T-helper 17 cell (primary cell): Measurements from ENCODE around the gene ATXN7L1. TPM values are rescaled to one million over a fixed set of nuclear protein-coding genes. Genes with fewer than 3 reads are reported as not detected.
"Not testable (repeated sequence)": the region's sequence is repeated elsewhere in the genome, so short reads cannot be mapped to it uniquely, and the experiment has no call there.

ENCODE experiments used
- ATAC-seq: fragments of 150-1000 bp; cut with Tn5 transposase; 2 replicates; pipeline ENCODE4 v1.10.0; 2021; ENCODE audit warnings: mild to moderate bottlenecking, moderate library complexity
- DNase-seq, 3 donors: peaks; one replicate each; pipeline versions ENCODE4 v3.0.0 to v3.0.0-alpha.2; 2020 to 2021
- H3K9me3 ChIP-seq: one replicate; pipeline ENCODE4 v1.7.0; 2013; ENCODE audit warnings: low read length, mild to moderate bottlenecking; ENCODE audit not compliant: control insufficient read depth, poor library complexity, severe bottlenecking
- H3K27ac Mint-ChIP-seq: one replicate; pipeline ENCODE4 v1.8.0; 2022; ENCODE audit warnings: mild to moderate bottlenecking, moderate library complexity, mixed read lengths
- H3K27me3 Mint-ChIP-seq: one replicate; pipeline ENCODE4 v1.8.0; 2022; ENCODE audit warnings: mixed read lengths
- H3K36me3 Mint-ChIP-seq: one replicate; pipeline ENCODE4 v1.8.0; 2022; ENCODE audit warnings: low read depth, mixed read lengths
- H3K4me1 Mint-ChIP-seq: one replicate; pipeline ENCODE4 v1.8.0; 2022; ENCODE audit warnings: mild to moderate bottlenecking, mixed read lengths
- H3K4me3 Mint-ChIP-seq: one replicate; pipeline ENCODE4 v1.8.0; 2022; ENCODE audit warnings: mild to moderate bottlenecking, moderate library complexity, mixed read lengths
- total RNA-seq, 4 donors: library from RNA in 2 of 4; stranded (reverse) in 2 of 4; gene quantifications; one replicate each; pipeline ENCODE4 v1.2.3 and lab custom pipeline; 2022 to 2026

Gene ATXN7L1
- total RNA-seq, 2 donors from 2014 or later: 36.6 to 45.7 TPM

- H3K9me3 ChIP-seq: no peaks in the 10 kb centered on the region
- no peak overlapping the region for H3K27ac Mint-ChIP-seq
- H3K27me3 Mint-ChIP-seq: no peaks in the 10 kb centered on the region
- no peaks in the 10 kb centered on the region for H3K4me1 Mint-ChIP-seq
- no peak overlapping the region for H3K4me3 Mint-ChIP-seq
- DNase-seq (no peak), ATAC-seq (no peak)
- H3K36me3 Mint-ChIP-seq: no peaks in the 10 kb centered on the region
Measured at GRCh38 chr7:105728028-105728427, 148.4 kb downstream of the ATXN7L1 start.

- DNase-seq (no peak), ATAC-seq (no peak)
- no peaks in the 10 kb centered on the region for H3K36me3 Mint-ChIP-seq
- H3K9me3 ChIP-seq: no peaks in the 10 kb centered on the region
- H3K4me3 Mint-ChIP-seq: no peak overlapping the region
- no peaks in the 10 kb centered on the region for H3K4me1 Mint-ChIP-seq
- no peak overlapping the region for H3K27ac Mint-ChIP-seq
- no peaks in the 10 kb centered on the region for H3K27me3 Mint-ChIP-seq
Measured at GRCh38 chr7:105724688-105725087, 151.7 kb downstream of the ATXN7L1 start.

- H3K4me1 Mint-ChIP-seq: peaks cover under 1% of the 10 kb centered on the region
- DNase-seq (no peak), ATAC-seq (no peak)
- no peak overlapping the region for H3K27ac Mint-ChIP-seq
- H3K4me3 Mint-ChIP-seq: no peak overlapping the region
- no peaks in the 10 kb centered on the region for H3K9me3 ChIP-seq
- no peaks in the 10 kb centered on the region for H3K27me3 Mint-ChIP-seq
- no peaks in the 10 kb centered on the region for H3K36me3 Mint-ChIP-seq
Measured at GRCh38 chr7:105723572-105723971, 152.8 kb downstream of the ATXN7L1 start.

GRCh38 chr7:105721571-105722104 lies 154.8 kb downstream of the ATXN7L1 start:
- no peak for DNase-seq
- Mint-ChIP-seq H3K4me3 (no peak overlapping the region), H3K27ac (no peak overlapping the region), H3K36me3 (no peaks in the 10 kb centered on the region), H3K27me3 (no peaks in the 10 kb centered on the region), H3K4me1 (peaks cover 6% of the 10 kb centered on the region)
- no peak for ATAC-seq
- H3K9me3 ChIP-seq: no peaks in the 10 kb centered on the region

GRCh38 chr7:105719919-105720318 lies 156.5 kb downstream of the ATXN7L1 start:
- peaks cover 6% of the 10 kb centered on the region for H3K4me1 Mint-ChIP-seq
- no peak for DNase-seq

GRCh38 chr7:105719395-105719794 lies 157.0 kb downstream of the ATXN7L1 start:
- Mint-ChIP-seq H3K4me3 (no peak overlapping the region), H3K27me3 (no peaks in the 10 kb centered on the region), H3K36me3 (no peaks in the 10 kb centered on the region), H3K4me1 (peaks cover 6% of the 10 kb centered on the region), H3K27ac (no peak overlapping the region)
- DNase-seq (no peak), ATAC-seq (no peak)
- H3K9me3 ChIP-seq: no peaks in the 10 kb centered on the region

More at GRCh38 chr7:105719919-105720318, 156.5 kb downstream of the ATXN7L1 start:
- H3K27me3 Mint-ChIP-seq: no peaks in the 10 kb centered on the region
- no peak overlapping the region for H3K4me3 Mint-ChIP-seq
- H3K9me3 ChIP-seq: no peaks in the 10 kb centered on the region
- no peak overlapping the region for H3K27ac Mint-ChIP-seq
- H3K36me3 Mint-ChIP-seq: no peaks in the 10 kb centered on the region
- ATAC-seq: no peak

- Mint-ChIP-seq H3K4me3 (no peak overlapping the region), H3K27me3 (no peaks in the 10 kb centered on the region), H3K27ac (peak overlapping the region; percentile 51), H3K4me1 (peaks cover 6% of the 10 kb centered on the region), H3K36me3 (no peaks in the 10 kb centered on the region)
- ATAC-seq (no peak), DNase-seq (no peak)
- H3K9me3 ChIP-seq: no peaks in the 10 kb centered on the region
Measured at GRCh38 chr7:105718511-105718925, 157.9 kb downstream of the ATXN7L1 start.

- no peaks in the 10 kb centered on the region for H3K27me3 Mint-ChIP-seq
- no peaks in the 10 kb centered on the region for H3K36me3 Mint-ChIP-seq
- no peak overlapping the region for H3K4me3 Mint-ChIP-seq
- ATAC-seq (no peak), DNase-seq (no peak)
- H3K9me3 ChIP-seq: peaks cover 5% of the 10 kb centered on the region
- no peak overlapping the region for H3K27ac Mint-ChIP-seq
- H3K4me1 Mint-ChIP-seq: peaks cover 6% of the 10 kb centered on the region
Measured at GRCh38 chr7:105715528-105715927, 160.9 kb downstream of the ATXN7L1 start.

GRCh38 chr7:105713488-105714465 lies 162.6 kb downstream of the ATXN7L1 start:
- peaks cover 2% of the 10 kb centered on the region for H3K36me3 Mint-ChIP-seq
- no peak overlapping the region for H3K27ac Mint-ChIP-seq
- no peak overlapping the region for H3K4me3 Mint-ChIP-seq
- H3K4me1 Mint-ChIP-seq: peaks cover 9% of the 10 kb centered on the region
- H3K9me3 ChIP-seq: peaks cover 5% of the 10 kb centered on the region
- ATAC-seq (no peak), DNase-seq (no peak)
- no peaks in the 10 kb centered on the region for H3K27me3 Mint-ChIP-seq

- Mint-ChIP-seq H3K27me3 (no peaks in the 10 kb centered on the region), H3K27ac (no peak overlapping the region), H3K4me1 (peaks cover 8% of the 10 kb centered on the region), H3K4me3 (no peak overlapping the region), H3K36me3 (peaks cover 2% of the 10 kb centered on the region)
- ATAC-seq (no peak), DNase-seq (no peak)
- H3K9me3 ChIP-seq: peaks cover 5% of the 10 kb centered on the region
Measured at GRCh38 chr7:105712877-105713276, 163.5 kb downstream of the ATXN7L1 start.

GRCh38 chr7:105711726-105712402 lies 164.5 kb downstream of the ATXN7L1 start:
- Mint-ChIP-seq H3K4me1 (peaks cover 17% of the 10 kb centered on the region), H3K4me3 (no peak overlapping the region), H3K36me3 (peaks cover 2% of the 10 kb centered on the region), H3K27me3 (no peaks in the 10 kb centered on the region), H3K27ac (no peak overlapping the region)
- H3K9me3 ChIP-seq: peaks cover 5% of the 10 kb centered on the region
- no peak for ATAC-seq
- no peak for DNase-seq

GRCh38 chr7:105710720-105711119 lies 165.7 kb downstream of the ATXN7L1 start:
- not testable (repeated sequence) for H3K27ac Mint-ChIP-seq, H3K9me3 ChIP-seq, H3K36me3 Mint-ChIP-seq, ATAC-seq, DNase-seq, H3K27me3 Mint-ChIP-seq, H3K4me3 Mint-ChIP-seq
- peaks cover 17% of the 10 kb centered on the region for H3K4me1 Mint-ChIP-seq

- peaks cover 2% of the 10 kb centered on the region for H3K36me3 Mint-ChIP-seq
- H3K27ac Mint-ChIP-seq: no peak overlapping the region
- no peak overlapping the region for H3K4me3 Mint-ChIP-seq
- H3K9me3 ChIP-seq: peaks cover 5% of the 10 kb centered on the region
- ATAC-seq: no peak
- no peak for DNase-seq
- peaks cover 17% of the 10 kb centered on the region for H3K4me1 Mint-ChIP-seq
- H3K27me3 Mint-ChIP-seq: no peaks in the 10 kb centered on the region
Measured at GRCh38 chr7:105708763-105709080, 167.7 kb downstream of the ATXN7L1 start.
